Measurements from ENCODE around the gene SIPA1L3. TPM values are rescaled to one million over a fixed set of nuclear protein-coding genes. Genes with fewer than 3 reads are reported as not detected.

The SIPA1L3 gene
- total RNA-seq, 1 donor, result 28.9 TPM

GRCh38 chr19:38030686-38031422 lies 123.8 kb downstream of the SIPA1L3 start:
- TF ChIP-seq CTCF (IDR thresholded peaks at IDR 0.05; ENCODE audit: insufficient read depth, low read length), result no peak

DNA sequence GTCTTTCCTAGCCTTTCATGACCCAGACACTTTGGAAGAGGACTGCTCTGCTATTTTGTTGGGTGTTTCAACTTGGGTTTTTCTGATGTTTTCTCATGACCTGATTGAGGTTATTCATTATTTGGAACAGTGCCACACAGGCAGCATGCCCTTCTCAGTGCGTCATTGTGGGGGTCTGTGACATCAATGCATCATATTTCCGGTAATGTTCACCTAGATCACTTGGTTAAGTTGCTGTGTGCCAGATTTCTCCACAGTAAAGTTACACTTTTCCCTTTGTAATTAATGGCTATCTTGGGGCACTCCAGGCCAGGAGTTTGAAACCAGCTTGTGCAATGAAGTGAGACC lies 124.4 kb downstream of the SIPA1L3 start:
- peak; percentile 72 for DNase-seq (ENCODE audit: low read depth)
- H3K4me3 ChIP-seq (ENCODE audit: low read depth, low read length), result no peak overlapping the region
- no peak for TF ChIP-seq CTCF (IDR thresholded peaks at IDR 0.05; ENCODE audit: insufficient read depth, low read length)

More at GRCh38 chr19:38030686-38031422, 123.8 kb downstream of the SIPA1L3 start:
- no peak overlapping the region for H3K4me3 ChIP-seq (ENCODE audit: low read depth, low read length)
- DNase-seq (ENCODE audit: low read depth), result no peak

GRCh38 chr19:38032151-38032550 lies 125.1 kb downstream of the SIPA1L3 start:
- no peak for TF ChIP-seq CTCF (IDR thresholded peaks at IDR 0.05; ENCODE audit: insufficient read depth, low read length)
- peak; percentile 77 for DNase-seq (ENCODE audit: low read depth)
- no peak overlapping the region for H3K4me3 ChIP-seq (ENCODE audit: low read depth, low read length)

DNA sequence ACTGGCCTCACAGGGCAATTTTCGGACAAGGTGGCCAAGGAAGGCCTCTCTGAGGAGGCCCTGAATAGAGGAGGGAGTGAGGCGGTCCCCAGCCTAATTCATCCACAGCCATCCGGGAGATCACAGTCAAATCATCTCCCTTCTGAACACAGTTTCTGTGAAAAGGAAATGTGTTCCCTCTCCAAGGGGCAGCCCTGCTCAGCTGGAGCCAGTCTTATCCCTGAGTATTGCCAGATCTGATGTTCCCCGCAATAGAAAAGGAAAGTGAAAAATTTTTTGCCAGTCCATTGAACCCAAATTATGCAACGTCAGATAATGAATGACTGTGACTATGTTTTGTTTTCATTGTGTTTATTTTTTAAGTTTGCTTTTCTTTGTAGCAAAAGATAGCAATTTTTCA lies 125.9 kb downstream of the SIPA1L3 start:
- no peak for TF ChIP-seq CTCF (IDR thresholded peaks at IDR 0.05; ENCODE audit: insufficient read depth, low read length)
- DNase-seq (ENCODE audit: low read depth), result peak; percentile 65
- no peak overlapping the region for H3K4me3 ChIP-seq (ENCODE audit: low read depth, low read length)

GRCh38 chr19:38033658-38034491 lies 126.9 kb downstream of the SIPA1L3 start:
- no peak overlapping the region for H3K4me3 ChIP-seq (ENCODE audit: low read depth, low read length)
- TF ChIP-seq CTCF (IDR thresholded peaks at IDR 0.05; ENCODE audit: insufficient read depth, low read length), result no peak
- DNase-seq (ENCODE audit: low read depth), result no peak

DNA sequence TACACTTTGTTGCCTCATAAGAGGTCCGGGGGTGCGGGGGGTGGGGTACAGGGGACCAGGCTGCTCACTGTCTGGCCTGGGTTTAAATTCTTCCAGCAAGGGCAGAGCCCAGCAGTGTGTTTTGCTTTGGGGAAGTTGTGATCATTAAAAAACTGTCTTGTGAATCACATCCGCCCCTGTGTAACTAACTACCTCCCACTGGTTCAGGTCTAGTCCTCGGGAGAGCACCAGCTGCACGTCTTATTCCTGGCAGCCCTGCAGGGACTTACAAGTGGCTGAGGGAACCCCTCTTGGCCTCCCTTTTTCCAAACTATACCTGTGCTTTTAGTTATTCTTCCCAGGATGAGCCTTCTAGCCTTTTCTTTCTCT lies 127.5 kb downstream of the SIPA1L3 start:
- H3K4me3 ChIP-seq (ENCODE audit: low read depth, low read length), result no peak overlapping the region
- DNase-seq (ENCODE audit: low read depth), result no peak
- no peak for TF ChIP-seq CTCF (IDR thresholded peaks at IDR 0.05; ENCODE audit: insufficient read depth, low read length)

All from fibroblast of the aortic adventitia (primary cell).